Tibial nerve (tissue), 4 donors: ENCODE results near the gene STIM2. TPM values are rescaled to one million over a fixed set of nuclear protein-coding genes. Genes with fewer than 3 reads are reported as not detected.

Experiments
- DNase-seq, 2 donors: peaks; one replicate each; pipeline ENCODE4 v3.0.0-alpha.2; 2019; ENCODE audit warnings: low spot score in 2 of 2
- H3K27ac ChIP-seq, 4 donors: fragments of 200-600 bp; sonication (generic) in 3 of 4; one replicate each; pipeline ENCODE4 v1.5.1; 2017 to 2019; ENCODE audit warnings: mild to moderate bottlenecking in 1 of 4
- H3K27me3 ChIP-seq, 2 donors: fragments of 200-600 bp; sonication (generic) in 1 of 2; one replicate each; pipeline versions ENCODE4 v1.5.1 to v1.6.0; 2017 to 2019
- H3K36me3 ChIP-seq, 3 donors: fragments of 200-600 bp; sonication (generic); one replicate each; pipeline ENCODE4 v1.5.1; 2018 to 2019
- H3K4me1 ChIP-seq, 4 donors: fragments of 200-600 bp; sonication (generic) in 3 of 4; one replicate each; pipeline ENCODE4 v1.5.1; 2017 to 2019
- H3K4me3 ChIP-seq, 4 donors: fragments of 200-600 bp; sonication (generic) in 3 of 4; one replicate each; pipeline ENCODE4 v1.5.1; 2017 to 2019; ENCODE audit warnings: mild to moderate bottlenecking in 1 of 4, moderate library complexity in 1 of 4
- H3K9me3 ChIP-seq, 4 donors: fragments of 200-600 bp; sonication (generic) in 3 of 4; one replicate each; pipeline ENCODE4 v1.5.1; 2017 to 2019
- EP300 ChIP-seq, 2 donors: sonication (generic); formaldehyde crosslinking; IDR thresholded peaks; one replicate each; pipeline ENCODE4 v1.6.1; 2017; ENCODE audit warnings: antibody characterized with exemption in 2 of 2, mild to moderate bottlenecking in 1 of 2
- POLR2A ChIP-seq, 2 donors: fragments of 450-650 bp; IDR thresholded peaks; one replicate each; pipeline ENCODE4 v1.6.1; 2017; ENCODE audit warnings: antibody characterized with exemption in 2 of 2, mild to moderate bottlenecking in 2 of 2, moderate library complexity in 2 of 2
- WGBS, 2 donors: methylation state at CpG; one replicate each; pipeline ENCODE4 v1.1.5; 2018; 5-methylcytosine and 5-hydroxymethylcytosine counted together
- total RNA-seq, 4 donors: library from RNA; depleted of rRNA; stranded (reverse); fragments of >200 nt; gene quantifications; one replicate each; pipeline ENCODE4 v1.1.0, GENCODE V29; 2016
- TF ChIP-seq, protein P1 (sequence below), 5 experiments: fragments of 200-600 bp in 3 of 5; fragments of 450-650 bp in 2 of 5; sonication (generic) in 3 of 5; IDR thresholded peaks; one replicate each; pipeline ENCODE4 v1.5.1; 2016 to 2019; ENCODE audit warnings: antibody characterized with exemption in 5 of 5, mild to moderate bottlenecking in 3 of 5, moderate library complexity in 2 of 5

STIM2 gene
- total RNA-seq, 4 donors from 2014 or later = 20.1 to 26.2 (median 21.8) TPM

DNA sequence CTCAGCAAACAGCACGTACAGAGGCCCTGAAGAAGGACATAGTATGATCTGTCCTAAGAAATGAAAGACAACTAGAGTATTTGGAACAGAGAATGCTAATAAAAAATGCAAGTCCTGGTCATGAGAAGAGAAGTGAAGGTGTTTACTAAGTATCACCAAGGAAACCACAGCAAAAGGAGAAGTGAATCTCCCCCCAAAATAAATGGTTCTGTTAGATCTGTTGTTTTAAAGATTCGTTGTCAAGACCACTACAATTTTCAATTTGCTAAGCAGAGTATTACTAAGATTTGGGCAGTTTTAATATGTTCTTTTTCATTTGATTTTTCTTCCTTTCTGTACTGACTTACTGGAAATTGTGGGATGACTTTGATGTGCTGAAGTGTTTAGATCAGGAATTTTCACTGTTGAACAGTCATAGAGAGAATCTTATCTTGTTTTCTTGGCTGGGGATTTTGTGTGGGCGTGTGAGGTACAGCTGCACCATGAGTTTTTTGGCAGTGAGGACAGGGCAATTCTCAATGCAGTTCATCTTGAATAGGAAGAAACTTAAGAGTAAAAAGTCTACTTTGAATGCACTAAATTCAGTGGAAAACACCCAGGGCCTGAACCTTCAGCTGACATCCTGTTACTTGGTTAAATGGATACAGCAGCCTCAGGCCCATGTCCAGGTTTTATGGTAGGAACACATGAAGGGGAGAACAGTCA, 132.2 kb downstream of the STIM2 start:
- peaks cover 0 to 29% (median 10%) of the 10 kb centered on the region in 4 donors for H3K4me1 ChIP-seq
- no peaks in the 10 kb centered on the region for H3K27me3 ChIP-seq
- no peaks in the 10 kb centered on the region for H3K36me3 ChIP-seq
- H3K4me3 ChIP-seq = no peak overlapping the region
- DNase-seq = peak in 1 of 2 donors; percentile 17
- TF ChIP-seq, protein P1, sequence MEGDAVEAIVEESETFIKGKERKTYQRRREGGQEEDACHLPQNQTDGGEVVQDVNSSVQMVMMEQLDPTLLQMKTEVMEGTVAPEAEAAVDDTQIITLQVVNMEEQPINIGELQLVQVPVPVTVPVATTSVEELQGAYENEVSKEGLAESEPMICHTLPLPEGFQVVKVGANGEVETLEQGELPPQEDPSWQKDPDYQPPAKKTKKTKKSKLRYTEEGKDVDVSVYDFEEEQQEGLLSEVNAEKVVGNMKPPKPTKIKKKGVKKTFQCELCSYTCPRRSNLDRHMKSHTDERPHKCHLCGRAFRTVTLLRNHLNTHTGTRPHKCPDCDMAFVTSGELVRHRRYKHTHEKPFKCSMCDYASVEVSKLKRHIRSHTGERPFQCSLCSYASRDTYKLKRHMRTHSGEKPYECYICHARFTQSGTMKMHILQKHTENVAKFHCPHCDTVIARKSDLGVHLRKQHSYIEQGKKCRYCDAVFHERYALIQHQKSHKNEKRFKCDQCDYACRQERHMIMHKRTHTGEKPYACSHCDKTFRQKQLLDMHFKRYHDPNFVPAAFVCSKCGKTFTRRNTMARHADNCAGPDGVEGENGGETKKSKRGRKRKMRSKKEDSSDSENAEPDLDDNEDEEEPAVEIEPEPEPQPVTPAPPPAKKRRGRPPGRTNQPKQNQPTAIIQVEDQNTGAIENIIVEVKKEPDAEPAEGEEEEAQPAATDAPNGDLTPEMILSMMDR (IDR thresholded peaks at IDR 0.05) = no peak
- TF ChIP-seq POLR2A (IDR thresholded peaks at IDR 0.05) = no peak
- WGBS, 2 donors = 46 to 47% methylated on average over 3 of the region's 3 CpGs
- H3K9me3 ChIP-seq = no peaks in the 10 kb centered on the region
- peak overlapping the region in 3 of 4 donors; percentile 35 to 44 (median 38) for H3K27ac ChIP-seq

DNA sequence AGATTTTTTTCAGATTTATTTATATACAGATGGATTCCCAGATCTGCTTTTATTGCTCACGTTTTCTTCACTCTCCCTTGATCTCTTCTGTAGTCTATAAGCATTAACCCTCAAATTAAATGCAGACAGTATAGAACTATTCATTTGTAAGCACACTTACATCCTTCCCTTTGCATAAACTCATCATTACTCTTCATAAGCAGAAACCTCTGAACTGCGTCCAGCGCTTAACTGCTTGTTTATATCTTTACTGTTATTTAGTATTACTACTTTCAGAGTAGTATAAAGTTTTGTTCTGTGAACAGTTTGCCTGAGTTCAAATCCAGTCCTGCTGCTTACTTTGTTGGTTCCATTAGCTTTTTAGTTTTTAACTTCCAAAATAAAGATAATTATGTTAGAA, 132.9 kb downstream of the STIM2 start:
- WGBS, 2 donors = 58 to 59% methylated on average over 3 of the region's 3 CpGs
- Histone ChIP-seq H3K27ac (peak overlapping the region in 3 of 4 donors; percentile 35 to 44 (median 38)), H3K27me3 (no peaks in the 10 kb centered on the region), H3K4me1 (peaks cover 0 to 29% (median 10%) of the 10 kb centered on the region in 4 donors), H3K4me3 (no peak overlapping the region), H3K36me3 (no peaks in the 10 kb centered on the region), H3K9me3 (no peaks in the 10 kb centered on the region)
- TF ChIP-seq EP300 (IDR thresholded peaks at IDR 0.05) (no peak), POLR2A (IDR thresholded peaks at IDR 0.05) (no peak)
- TF ChIP-seq, protein P1 (IDR thresholded peaks at IDR 0.05) = no peak
- no peak for DNase-seq

DNA sequence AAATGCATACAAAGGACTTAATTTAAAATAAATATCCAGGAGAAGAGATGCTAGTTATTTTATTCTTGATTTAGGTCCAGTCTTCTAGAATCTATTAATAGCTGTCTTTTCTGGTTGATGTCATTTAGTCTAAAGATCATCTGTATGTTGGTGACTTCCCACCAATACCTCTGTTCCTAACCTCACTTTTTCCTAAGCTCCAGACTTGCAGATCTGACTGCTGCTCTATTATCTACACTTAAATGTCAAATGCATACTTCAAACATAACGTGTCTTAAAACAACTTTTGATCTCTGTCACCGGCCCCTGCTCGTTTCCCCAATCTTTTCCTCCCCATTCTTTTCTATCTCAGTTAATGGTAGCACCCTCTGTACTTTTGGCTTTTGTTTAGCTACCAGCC, 133.3 kb downstream of the STIM2 start:
- no peaks in the 10 kb centered on the region for H3K9me3 ChIP-seq
- no peaks in the 10 kb centered on the region for H3K27me3 ChIP-seq
- H3K4me1 ChIP-seq = peaks cover 0 to 29% (median 10%) of the 10 kb centered on the region in 4 donors
- TF ChIP-seq, protein P1 (IDR thresholded peaks at IDR 0.05) = no peak
- TF ChIP-seq EP300 (IDR thresholded peaks at IDR 0.05) (no peak), POLR2A (IDR thresholded peaks at IDR 0.05) (no peak)
- WGBS, 2 donors = 80 to 93% methylated on average over 3 of the region's 3 CpGs
- no peak for DNase-seq
- peak overlapping the region in 3 of 4 donors; percentile 13 to 44 (median 38) for H3K27ac ChIP-seq
- H3K36me3 ChIP-seq = no peaks in the 10 kb centered on the region
- no peak overlapping the region for H3K4me3 ChIP-seq

DNA sequence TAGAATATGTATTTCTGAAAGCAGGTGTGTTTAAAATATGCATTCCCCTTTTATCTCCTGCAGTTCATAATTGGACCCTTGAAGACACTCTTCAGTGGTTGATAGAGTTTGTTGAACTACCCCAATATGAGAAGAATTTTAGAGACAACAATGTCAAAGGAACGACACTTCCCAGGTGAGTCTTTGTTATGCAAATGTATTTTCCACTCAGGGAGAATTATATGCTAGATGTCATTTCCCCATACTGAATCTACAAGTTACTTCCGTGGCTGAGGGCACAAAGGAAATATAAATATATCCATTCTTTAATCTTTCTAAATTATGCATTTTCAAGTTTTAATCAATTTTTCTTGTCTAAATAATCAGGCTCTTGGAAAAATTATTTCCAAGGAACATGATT, 134.7 kb downstream of the STIM2 start:
- Histone ChIP-seq H3K4me3 (no peak overlapping the region), H3K27ac (no peak overlapping the region), H3K9me3 (no peaks in the 10 kb centered on the region), H3K27me3 (no peaks in the 10 kb centered on the region), H3K36me3 (no peaks in the 10 kb centered on the region), H3K4me1 (peaks cover 0 to 36% (median 10%) of the 10 kb centered on the region in 4 donors)
- 93 to 97% methylated on average over 2 of the region's 2 CpGs for WGBS, 2 donors
- no peak for DNase-seq
- TF ChIP-seq POLR2A (IDR thresholded peaks at IDR 0.05) = no peak
- TF ChIP-seq, protein P1 (IDR thresholded peaks at IDR 0.05) = no peak
- TF ChIP-seq EP300 (IDR thresholded peaks at IDR 0.05) = no peak

DNA sequence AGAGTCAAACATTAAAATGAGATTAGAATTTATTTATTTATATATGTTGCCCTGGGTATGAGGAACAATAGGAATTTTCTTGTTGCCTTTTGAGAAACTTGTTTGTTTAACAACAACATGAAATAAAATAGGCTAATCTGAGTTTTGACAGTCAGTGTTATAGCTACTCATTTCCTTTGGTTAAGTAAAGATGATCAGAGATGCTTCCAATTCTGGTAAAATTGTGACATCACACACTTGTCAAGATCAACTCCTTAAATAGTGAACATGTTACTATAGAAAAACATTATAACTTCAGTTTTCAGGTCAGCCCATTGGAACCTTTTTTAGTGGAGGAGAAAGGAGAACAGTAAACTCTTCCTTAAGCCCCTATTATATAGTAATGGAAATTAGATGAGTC, 136.1 kb downstream of the STIM2 start:
- Histone ChIP-seq H3K4me3 (no peak overlapping the region), H3K36me3 (no peaks in the 10 kb centered on the region), H3K4me1 (peaks cover 0 to 37% (median 10%) of the 10 kb centered on the region in 4 donors), H3K27ac (no peak overlapping the region), H3K27me3 (no peaks in the 10 kb centered on the region), H3K9me3 (no peaks in the 10 kb centered on the region)
- TF ChIP-seq POLR2A (IDR thresholded peaks at IDR 0.05) = no peak
- TF ChIP-seq, protein P1 (IDR thresholded peaks at IDR 0.05) = no peak
- TF ChIP-seq EP300 (IDR thresholded peaks at IDR 0.05) = no peak
- DNase-seq = no peak
